ENCODE results near the gene CD79A.

- TF ChIP-seq POLR2AphosphoS5 (IDR thresholded peaks at IDR 0.05; ENCODE audit: low read depth, low read length) (no peak), TAF1 (IDR thresholded peaks at IDR 0.05; ENCODE audit: borderline replicate concordance, low read depth, low read length) (no peak), POLR2A (IDR thresholded peaks at IDR 0.05; ENCODE audit: low read depth, low read length) (no peak)
Observed at GRCh38 chr19:41837981-41838708, 38.9 kb upstream of the CD79A start.

All from GM12892 (cell line).